Ascending aorta (tissue), 2 donors: Measurements from ENCODE around the gene IL10RB. TPM values are rescaled to one million over a fixed set of nuclear protein-coding genes. Genes with fewer than 3 reads are reported as not detected.

Source experiments
- DNase-seq, 2 donors: peaks; one replicate each; pipeline ENCODE4 v3.0.0-alpha.2; 2019; ENCODE audit warnings: low spot score in 2 of 2
- H3K27ac ChIP-seq, 2 donors: fragments of 200-600 bp; sonication (generic); one replicate each; pipeline ENCODE4 v1.5.1; 2016 to 2017; ENCODE audit warnings: mild to moderate bottlenecking in 1 of 2
- H3K27me3 ChIP-seq: fragments of 200-600 bp; sonication (generic); one replicate; pipeline ENCODE4 v1.5.1; 2017
- H3K36me3 ChIP-seq, 2 donors: fragments of 200-600 bp; sonication (generic); one replicate each; pipeline ENCODE4 v1.5.1; 2016
- H3K4me1 ChIP-seq, 2 donors: fragments of 200-600 bp; sonication (generic); one replicate each; pipeline ENCODE4 v1.5.1; 2016 to 2017; ENCODE audit warnings: mild to moderate bottlenecking in 1 of 2
- H3K4me3 ChIP-seq, 2 donors: fragments of 200-600 bp; sonication (generic); one replicate each; pipeline ENCODE4 v1.5.1; 2016 to 2017; ENCODE audit warnings: mild to moderate bottlenecking in 1 of 2
- H3K9me3 ChIP-seq, 2 donors: fragments of 200-600 bp; sonication (generic); one replicate each; pipeline ENCODE4 v1.5.1; 2016
- intact Hi-C: fragments of 100-400 bp; cut with DNase I; formaldehyde crosslinking; loops from one replicate; pipeline ENCODE4 v1.15.1; 2023
- total RNA-seq: library from RNA; depleted of rRNA; stranded (reverse); fragments of >200 nt; gene quantifications from one replicate; pipeline ENCODE4 v1.1.0, GENCODE V29; 2016
- TF ChIP-seq, protein P1 (sequence below), 3 experiments: fragments of 200-600 bp in 2 of 3; fragments of 450-650 bp in 1 of 3; sonication (generic) in 2 of 3; IDR thresholded peaks; one replicate each; pipeline ENCODE4 v1.5.1; 2016 to 2019; ENCODE audit warnings: antibody characterized with exemption in 3 of 3, mild to moderate bottlenecking in 1 of 3, moderate library complexity in 1 of 3

The IL10RB gene
- total RNA-seq, 1 donor from 2014 or later = 39.1 TPM

DNA sequence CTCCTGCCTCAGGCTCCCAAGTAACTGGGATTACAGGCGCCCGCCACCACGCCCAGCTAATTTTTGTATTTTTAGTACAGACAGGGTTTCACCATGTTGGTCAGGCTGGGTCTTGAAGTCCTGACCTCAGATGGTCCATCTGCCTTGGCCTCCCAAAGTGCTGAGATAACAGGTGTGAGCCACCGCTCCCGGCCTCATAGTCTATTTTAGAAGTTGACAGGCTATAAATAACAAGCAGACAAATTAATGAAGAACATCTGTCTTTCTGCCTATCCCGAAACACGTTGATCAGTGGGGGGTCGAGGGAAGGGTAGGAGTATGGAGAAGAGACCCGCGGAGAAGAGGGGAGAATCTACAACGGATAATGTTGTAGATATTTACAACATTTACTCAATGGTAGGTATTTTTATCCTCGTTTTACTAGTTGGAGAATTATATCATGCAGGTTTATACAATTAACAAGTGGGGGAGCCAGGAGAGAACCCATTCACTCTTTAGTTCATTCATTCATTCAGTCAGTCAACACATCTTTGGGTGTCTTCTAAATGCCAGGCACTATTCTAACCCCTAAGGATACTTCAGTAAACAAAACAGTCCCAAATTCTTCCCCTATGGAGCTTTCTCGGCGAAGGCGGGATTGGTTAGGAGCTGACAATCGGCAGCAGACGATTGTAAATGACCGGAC is 36.9 kb upstream of the IL10RB start:
- peak overlapping the region; percentile 99 for H3K27ac ChIP-seq
- intact Hi-C loops = loop anchor here (1.0 to 2.0 kb wide), 2 partner anchors 24 to 30 kb away; no protein-coding TSS in a partner anchor
- no peak for DNase-seq
- H3K9me3 ChIP-seq = no peaks in the 10 kb centered on the region
- peaks cover 0 to 23% of the 10 kb centered on the region in 2 donors for H3K4me1 ChIP-seq
- H3K36me3 ChIP-seq = no peaks in the 10 kb centered on the region
- H3K27me3 ChIP-seq = no peaks in the 10 kb centered on the region
- H3K4me3 ChIP-seq = peak overlapping the region; percentile 95 to 100
- TF ChIP-seq, protein P1, sequence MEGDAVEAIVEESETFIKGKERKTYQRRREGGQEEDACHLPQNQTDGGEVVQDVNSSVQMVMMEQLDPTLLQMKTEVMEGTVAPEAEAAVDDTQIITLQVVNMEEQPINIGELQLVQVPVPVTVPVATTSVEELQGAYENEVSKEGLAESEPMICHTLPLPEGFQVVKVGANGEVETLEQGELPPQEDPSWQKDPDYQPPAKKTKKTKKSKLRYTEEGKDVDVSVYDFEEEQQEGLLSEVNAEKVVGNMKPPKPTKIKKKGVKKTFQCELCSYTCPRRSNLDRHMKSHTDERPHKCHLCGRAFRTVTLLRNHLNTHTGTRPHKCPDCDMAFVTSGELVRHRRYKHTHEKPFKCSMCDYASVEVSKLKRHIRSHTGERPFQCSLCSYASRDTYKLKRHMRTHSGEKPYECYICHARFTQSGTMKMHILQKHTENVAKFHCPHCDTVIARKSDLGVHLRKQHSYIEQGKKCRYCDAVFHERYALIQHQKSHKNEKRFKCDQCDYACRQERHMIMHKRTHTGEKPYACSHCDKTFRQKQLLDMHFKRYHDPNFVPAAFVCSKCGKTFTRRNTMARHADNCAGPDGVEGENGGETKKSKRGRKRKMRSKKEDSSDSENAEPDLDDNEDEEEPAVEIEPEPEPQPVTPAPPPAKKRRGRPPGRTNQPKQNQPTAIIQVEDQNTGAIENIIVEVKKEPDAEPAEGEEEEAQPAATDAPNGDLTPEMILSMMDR (IDR thresholded peaks at IDR 0.05) = no peak

DNA sequence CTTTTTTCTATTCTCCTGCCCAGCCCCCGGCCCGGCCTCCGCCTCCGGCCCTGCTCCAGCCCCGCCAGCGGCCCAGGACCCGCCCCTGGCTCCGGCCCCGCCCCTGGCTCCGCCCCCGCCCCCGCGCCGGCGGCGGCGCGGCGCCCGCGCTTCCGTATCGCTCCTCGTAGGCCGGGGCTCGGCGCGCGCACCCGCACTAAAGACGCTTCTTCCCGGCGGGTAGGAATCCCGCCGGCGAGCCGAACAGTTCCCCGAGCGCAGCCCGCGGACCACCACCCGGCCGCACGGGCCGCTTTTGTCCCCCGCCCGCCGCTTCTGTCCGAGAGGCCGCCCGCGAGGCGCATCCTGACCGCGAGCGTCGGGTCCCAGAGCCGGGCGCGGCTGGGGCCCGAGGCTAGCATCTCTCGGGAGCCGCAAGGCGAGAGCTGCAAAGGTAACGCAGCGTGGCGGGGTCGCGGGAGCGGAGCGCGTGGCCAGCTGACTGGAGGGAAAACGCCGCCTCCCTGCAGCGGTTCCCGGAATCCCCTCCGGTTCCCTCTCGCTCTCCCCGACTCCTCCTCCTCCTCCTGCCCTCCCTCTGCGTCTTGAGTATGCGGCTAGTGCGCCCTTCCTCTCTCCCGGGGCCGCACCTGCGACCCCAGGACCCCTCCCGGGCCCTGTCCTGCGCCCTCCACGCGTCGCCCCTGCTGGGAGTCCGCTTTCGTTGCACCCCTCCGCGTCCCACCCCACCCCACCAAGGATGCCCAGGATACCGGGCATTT is 36.2 kb upstream of the IL10RB start, which contains the start of gene IFNAR2:
Gene IFNAR2, plus strand, starts transcription at position 155 of the 761 bp plus-strand sequence. CDS start 11,985 bp downstream, outside the sequence.
- Histone ChIP-seq H3K4me1 (peaks cover 0 to 23% of the 10 kb centered on the region in 2 donors), H3K27ac (peak within 1 kb of the TSS; percentile 99), H3K36me3 (no peaks in the 10 kb centered on the region), H3K4me3 (peak within 1 kb of the TSS; percentile 95 to 100), H3K27me3 (no peaks in the 10 kb centered on the region), H3K9me3 (no peaks in the 10 kb centered on the region)
- peak in 1 of 2 donors; percentile 86 for DNase-seq
- intact Hi-C loops = loop anchor here (1.0 to 2.0 kb wide), 3 partner anchors 25 to 95 kb away; partner anchors contain the start of gene IFNAR1
- TF ChIP-seq, protein P1 (IDR thresholded peaks at IDR 0.05) = no peak

DNA sequence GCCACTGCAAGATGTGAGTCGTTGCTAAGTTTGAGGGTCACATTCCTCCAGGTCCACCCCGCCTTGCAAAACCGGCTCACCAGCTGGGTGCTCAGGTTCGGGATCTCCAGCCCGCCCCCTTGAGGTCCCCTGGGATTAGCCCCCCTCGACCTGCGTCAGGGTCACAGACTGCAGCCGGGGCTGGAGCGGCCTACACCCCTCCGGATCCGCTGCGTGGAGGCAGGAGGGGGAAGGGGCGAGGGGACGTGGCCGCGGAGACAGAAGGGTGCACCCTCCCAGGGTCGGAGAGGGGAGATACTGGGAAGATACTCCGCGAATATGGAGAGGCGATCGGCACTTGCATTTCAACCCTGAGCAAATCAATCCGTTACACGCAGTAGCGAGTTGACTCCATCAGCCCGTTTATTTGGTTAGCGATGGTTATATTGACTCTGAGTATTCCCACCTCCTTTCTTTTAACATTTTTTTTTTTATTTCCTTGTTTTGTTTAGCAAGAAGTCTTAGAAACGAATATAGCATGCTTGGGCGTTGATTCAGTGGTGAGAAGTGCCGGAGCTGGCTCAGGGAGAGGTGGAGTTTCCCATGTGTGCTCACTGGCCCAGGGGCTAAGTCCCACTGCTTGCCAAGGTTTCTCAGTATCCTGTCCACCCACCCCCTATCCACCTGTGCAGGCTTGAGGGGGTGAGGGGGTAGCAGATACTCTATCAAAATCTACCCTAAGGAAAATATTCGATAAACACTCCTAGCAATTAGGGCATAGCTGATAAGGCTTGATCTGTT is 35.4 kb upstream of the IL10RB start:
- DNase-seq = peak in 1 of 2 donors; percentile 81
- Histone ChIP-seq H3K4me1 (peaks cover 0 to 23% of the 10 kb centered on the region in 2 donors), H3K27me3 (no peaks in the 10 kb centered on the region), H3K36me3 (no peaks in the 10 kb centered on the region), H3K4me3 (peak overlapping the region; percentile 95 to 100), H3K27ac (peak overlapping the region; percentile 99), H3K9me3 (no peaks in the 10 kb centered on the region)
- TF ChIP-seq, protein P1 (IDR thresholded peaks at IDR 0.05) = peak in 1 of 3 experiments; percentile 14
- intact Hi-C loops = loop anchor here (1.0 to 2.0 kb wide), 2 partner anchors 36 to 94 kb away; partner anchors contain the start of genes IFNAR1 and IL10RB

DNA sequence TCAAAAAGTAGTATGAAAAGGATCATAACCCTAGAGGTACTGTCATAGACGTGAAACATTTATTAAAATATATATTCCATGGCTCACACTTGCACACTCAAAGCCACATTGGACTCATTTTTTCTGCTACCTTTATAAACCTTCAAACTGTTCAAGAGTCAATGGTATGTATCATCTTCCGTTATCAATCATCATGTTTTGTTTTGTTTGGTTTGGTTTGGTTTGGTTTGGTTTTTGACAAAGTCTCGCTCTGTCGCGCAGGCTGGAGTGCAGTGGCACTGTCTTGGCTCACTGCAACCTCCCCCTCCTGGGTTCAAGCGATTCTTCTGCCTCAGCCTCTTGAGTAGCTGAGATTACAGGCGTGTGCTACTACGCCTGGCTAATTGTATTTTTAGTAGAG is 34.6 kb upstream of the IL10RB start:
- Histone ChIP-seq H3K4me3 (peak overlapping the region in 1 of 2 donors; percentile 100), H3K9me3 (no peaks in the 10 kb centered on the region), H3K27ac (no peak overlapping the region), H3K27me3 (no peaks in the 10 kb centered on the region), H3K4me1 (peaks cover 0 to 23% of the 10 kb centered on the region in 2 donors), H3K36me3 (no peaks in the 10 kb centered on the region)
- TF ChIP-seq, protein P1 (IDR thresholded peaks at IDR 0.05) = no peak
- no peak for DNase-seq
- intact Hi-C loops = loop anchor here (1.0 to 2.0 kb wide), 2 partner anchors 35 to 93 kb away; partner anchors contain the start of genes IFNAR1 and IL10RB
